GM23338 (cell line): Measurements from ENCODE around the gene LCE1F. TPM values are rescaled to one million over a fixed set of nuclear protein-coding genes. Genes with fewer than 3 reads are reported as not detected.

Experiments
- ATAC-seq: fragments of 200-7000 bp; cut with Tn5 transposase; 3 replicates; pipeline ENCODE4 v1.9.1; 2020
- DNase-seq: peaks from one replicate; pipeline ENCODE4 v3.0.0-alpha.2; 2015; ENCODE audit warnings: low spot score
- H2AFZ ChIP-seq: fragments of 200-600 bp; sonication (generic); 2 replicates; pipeline ENCODE4 v1.8.0; 2016; ENCODE audit warnings: antibody characterized with exemption, mild to moderate bottlenecking, moderate library complexity
- H3F3A ChIP-seq: fragments of 200-600 bp; sonication (generic); replicated peaks from 2 replicates; pipeline ENCODE4 v1.8.0; 2017; ENCODE audit warnings: antibody characterized with exemption, mixed run types, low read depth
- H3K27ac ChIP-seq: fragments of 200-600 bp; sonication (generic); 2 replicates; pipeline ENCODE4 v1.6.1; 2016; ENCODE audit warnings: low read depth
- H3K27me3 ChIP-seq: fragments of 200-600 bp; sonication (generic); 2 replicates; pipeline ENCODE4 v1.8.0; 2016; ENCODE audit warnings: mild to moderate bottlenecking, mixed run types, moderate library complexity; ENCODE audit not compliant: insufficient read depth
- H3K36me3 ChIP-seq: fragments of 200-600 bp; sonication (generic); 2 replicates; pipeline ENCODE4 v1.8.0; 2016; ENCODE audit warnings: mild to moderate bottlenecking; ENCODE audit not compliant: insufficient read depth
- H3K4me1 ChIP-seq: fragments of 200-600 bp; sonication (generic); 2 replicates; pipeline ENCODE4 v1.8.0; 2016; ENCODE audit warnings: mild to moderate bottlenecking, moderate library complexity; ENCODE audit not compliant: insufficient read depth
- H3K4me2 ChIP-seq: fragments of 200-600 bp; sonication (generic); 2 replicates; pipeline ENCODE4 v1.7.1; 2017; ENCODE audit warnings: mixed run types
- H3K4me3 ChIP-seq: fragments of 200-600 bp; sonication (generic); 2 replicates; pipeline ENCODE4 v1.6.1; 2016; ENCODE audit warnings: mixed run types
- H3K79me2 ChIP-seq: fragments of 200-600 bp; sonication (generic); replicated peaks from 2 replicates; pipeline ENCODE4 v1.8.0; 2017; ENCODE audit warnings: mild to moderate bottlenecking; ENCODE audit not compliant: insufficient read depth
- H3K9me2 ChIP-seq: fragments of 200-600 bp; sonication (generic); 2 replicates; pipeline ENCODE4 v1.8.0; 2017; ENCODE audit not compliant: insufficient read depth
- H4K20me1 ChIP-seq: fragments of 200-600 bp; sonication (generic); replicated peaks from 2 replicates; pipeline ENCODE4 v1.8.0; 2017; ENCODE audit warnings: mild to moderate bottlenecking; ENCODE audit not compliant: insufficient read depth
- H3K27ac Mint-ChIP-seq: 2 replicates; pipeline ENCODE4 v1.8.0; 2020; ENCODE audit warnings: inconsistent platforms, mild to moderate bottlenecking, moderate library complexity, mixed read lengths
- H3K27me3 Mint-ChIP-seq: 3 replicates; pipeline ENCODE4 v1.8.0; 2022; ENCODE audit warnings: low read depth, mild to moderate bottlenecking, moderate library complexity, mixed read lengths, inconsistent platforms; ENCODE audit not compliant: insufficient read depth, poor library complexity
- H3K36me3 Mint-ChIP-seq: 3 replicates; pipeline ENCODE4 v1.8.0; 2021; ENCODE audit warnings: low read depth, mild to moderate bottlenecking, inconsistent platforms, moderate library complexity, mixed read lengths
- H3K4me1 Mint-ChIP-seq: 3 replicates; pipeline ENCODE4 v1.8.0; 2020; ENCODE audit warnings: mild to moderate bottlenecking, inconsistent platforms, mixed read lengths
- H3K4me3 Mint-ChIP-seq: 3 replicates; pipeline ENCODE4 v1.8.0; 2021; ENCODE audit warnings: moderate library complexity, mild to moderate bottlenecking, inconsistent platforms, mixed read lengths
- H3K9me3 Mint-ChIP-seq: 3 replicates; pipeline ENCODE4 v1.8.0; 2020; ENCODE audit warnings: moderate library complexity, mild to moderate bottlenecking, inconsistent platforms, mixed read lengths
- CTCF ChIP-seq, 2 experiments: fragments of 200-600 bp in 1 of 2; sonication (generic) in 1 of 2; conservative IDR thresholded peaks; 2 replicates each; pipeline versions ENCODE4 v1.5.1 to v1.6.1; 2016 to 2017; ENCODE audit warnings: antibody characterized with exemption in 2 of 2, low read depth in 2 of 2, mild to moderate bottlenecking in 2 of 2, moderate library complexity in 1 of 2
- ETS1 ChIP-seq: IDR thresholded peaks from 2 replicates; pipeline ENCODE4 v1.6.1; 2016; ENCODE audit warnings: antibody characterized with exemption
- EZH2 ChIP-seq: fragments of 200-600 bp; sonication (generic); IDR thresholded peaks from one replicate; pipeline ENCODE4 v1.8.0; 2017; ENCODE audit warnings: antibody characterized with exemption, mild to moderate bottlenecking, low read depth; ENCODE audit not compliant: unreplicated experiment
- EZH2phosphoT487 ChIP-seq: fragments of 200-600 bp; sonication (generic); IDR thresholded peaks from one replicate; pipeline ENCODE4 v1.8.1; 2018; ENCODE audit warnings: antibody characterized with exemption; ENCODE audit not compliant: unreplicated experiment
- JUNB ChIP-seq: IDR thresholded peaks from one replicate; pipeline ENCODE4 v1.6.1; 2016; ENCODE audit warnings: antibody characterized with exemption; ENCODE audit not compliant: unreplicated experiment
- STAT1 ChIP-seq: IDR thresholded peaks from one replicate; pipeline ENCODE4 v1.6.1; 2016; ENCODE audit warnings: antibody characterized with exemption; ENCODE audit not compliant: unreplicated experiment
- ZNF114 ChIP-seq: fragments of 250-450 bp; sonication (Bioruptor Pico); IDR thresholded peaks from 2 replicates; pipeline ENCODE4 v1.5.0; 2020; ENCODE audit warnings: mild to moderate bottlenecking, moderate library complexity
- ZNF331 ChIP-seq: fragments of 250-450 bp; sonication (Bioruptor Pico); IDR thresholded peaks from 2 replicates; pipeline ENCODE4 v1.5.0; 2020; ENCODE audit warnings: low read depth, mild to moderate bottlenecking, moderate library complexity
- polyA plus RNA-seq: library from polyadenylated mRNA; unstranded; fragments of >200 nt; fragmentation: Nextera tagmentation; extraction: Ambion mirVana; gene quantifications from 2 replicates; pipeline ENCODE4 v1.2.1, GENCODE V29; 2016
- total RNA-seq: library from RNA; depleted of rRNA; stranded (reverse); fragments of >200 nt; shearing (Covaris generic); gene quantifications from 2 replicates; pipeline ENCODE4 v1.2.3, GENCODE V29; 2014

The LCE1F gene
- total and polyA plus RNA-seq, 2 experiments from 2014 or later, result not detected

DNA sequence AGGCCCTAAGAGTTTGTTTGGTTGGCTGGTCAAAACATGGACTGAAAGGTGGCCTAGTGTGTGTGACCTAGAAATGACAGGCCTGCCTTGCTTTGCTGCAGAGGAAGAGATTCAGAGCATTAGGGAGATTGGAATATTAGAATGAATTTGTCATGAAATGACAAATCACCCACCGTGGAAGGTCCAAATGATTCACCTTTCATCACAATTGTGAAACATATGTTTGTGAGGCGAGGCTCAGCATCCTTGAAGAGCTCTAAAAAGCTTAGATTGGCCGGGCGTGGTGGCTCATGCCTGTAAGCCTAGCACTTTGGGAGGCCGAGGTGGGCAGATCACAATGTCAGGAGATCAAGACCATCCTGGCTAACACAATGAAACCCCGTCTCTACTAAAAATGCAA, 42.4 kb downstream of the LCE1F start:
- H3K9me3 Mint-ChIP-seq, result no peaks in the 10 kb centered on the region
- H3K27me3 Mint-ChIP-seq, result no peaks in the 10 kb centered on the region

DNA sequence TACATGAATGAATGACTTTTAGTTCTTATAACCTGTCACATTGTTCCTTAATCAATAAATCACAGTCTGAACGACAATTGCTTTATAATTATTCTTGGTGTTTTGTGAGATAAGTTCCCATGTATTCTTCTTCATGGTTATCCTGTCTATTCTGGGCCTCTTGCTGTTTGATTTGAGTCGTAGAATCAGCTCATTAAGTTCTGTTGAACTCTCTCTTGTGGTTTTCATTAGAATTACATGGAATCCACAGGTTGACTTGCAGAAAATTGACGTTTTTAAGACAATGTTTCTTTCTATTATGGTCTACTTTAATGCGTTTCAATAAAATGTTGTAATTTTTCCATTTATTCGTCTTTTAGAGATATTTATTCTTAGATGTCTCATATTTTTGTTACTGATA, 48.4 kb downstream of the LCE1F start:
- ATAC-seq (no peak), DNase-seq (no peak)
- no peaks in the 10 kb centered on the region for H3K4me1 ChIP-seq
- no peaks in the 10 kb centered on the region for H3F3A ChIP-seq
- Mint-ChIP-seq H3K4me3 (no peak overlapping the region), H3K27ac (no peak overlapping the region), H3K4me1 (no peaks in the 10 kb centered on the region), H3K9me3 (no peaks in the 10 kb centered on the region), H3K36me3 (no peaks in the 10 kb centered on the region), H3K27me3 (peaks cover 3% of the 10 kb centered on the region)
- H3K79me2 ChIP-seq, result no peaks in the 10 kb centered on the region
- no peak overlapping the region for H3K4me2 ChIP-seq
- no peaks in the 10 kb centered on the region for H3K27me3 ChIP-seq
- H3K36me3 ChIP-seq, result no peaks in the 10 kb centered on the region
- H3K4me3 ChIP-seq, result no peak overlapping the region
- H3K9me2 ChIP-seq, result no peaks in the 10 kb centered on the region
- no peak overlapping the region for H3K27ac ChIP-seq
- H4K20me1 ChIP-seq, result no peaks in the 10 kb centered on the region
- no peak overlapping the region for H2AFZ ChIP-seq
- no peak for TF ChIP-seq ZNF331 (CRISPR knock-in tag)
- TF ChIP-seq JUNB, result no peak
- TF ChIP-seq ETS1, result no peak
- no peak for TF ChIP-seq CTCF (conservative IDR thresholded peaks at IDR 0.05; ENCODE audit: low read depth in 2 of 2)
- no peak for TF ChIP-seq ZNF114
- TF ChIP-seq EZH2, result no peak
- no peak for TF ChIP-seq EZH2phosphoT487

More for the DNA sequence above, 42.4 kb downstream of the LCE1F start:
- H3K36me3 ChIP-seq, result no peaks in the 10 kb centered on the region
- H3K4me3 ChIP-seq, result no peak overlapping the region
- no peak overlapping the region for H3K27ac ChIP-seq
- Mint-ChIP-seq H3K4me1 (peaks cover 2% of the 10 kb centered on the region; the same call in 1 of the 3 replicates), H3K4me3 (no peak overlapping the region), H3K27ac (no peak overlapping the region), H3K36me3 (no peaks in the 10 kb centered on the region)
- TF ChIP-seq STAT1, result no peak
- TF ChIP-seq ZNF114, result no peak
- TF ChIP-seq CTCF (conservative IDR thresholded peaks at IDR 0.05; ENCODE audit: low read depth in 2 of 2), result no peak
- no peak for TF ChIP-seq EZH2
- no peaks in the 10 kb centered on the region for H3K4me1 ChIP-seq
- H3F3A ChIP-seq, result no peaks in the 10 kb centered on the region
- 0 out of 2 replicates have a peak, but pooled peaks cover 6% of the 10 kb centered on the region for H3K9me2 ChIP-seq
- no peaks in the 10 kb centered on the region for H3K79me2 ChIP-seq
- DNase-seq (no peak), ATAC-seq (no peak)
- no peaks in the 10 kb centered on the region for H4K20me1 ChIP-seq
- H3K27me3 ChIP-seq, result no peaks in the 10 kb centered on the region
- no peak overlapping the region for H3K4me2 ChIP-seq
- H2AFZ ChIP-seq, result no peak overlapping the region
